K562 (cell line): ENCODE measurements around the gene MOG. TPM values are rescaled to one million over a fixed set of nuclear protein-coding genes. Genes with fewer than 3 reads are reported as not detected.

ENCODE experiments used
- BCL6 ChIP-seq: fragments of 250-450 bp; sonication (Bioruptor Pico); IDR thresholded peaks from 2 replicates; pipeline ENCODE4 v1.4.0; 2020
- C11orf30 ChIP-seq: fragments of 450-650 bp; IDR thresholded peaks from 2 replicates; pipeline ENCODE4 v1.6.1; 2016; ENCODE audit warnings: low read depth, mild to moderate bottlenecking
- CEBPG ChIP-seq, 3 experiments: fragments of 200-800 bp in 1 of 3; sonication (Bioruptor generic) in 1 of 3; sonication (generic) in 1 of 3; formaldehyde crosslinking in 1 of 3; IDR thresholded peaks in 2 of 3; conservative IDR thresholded peaks in 1 of 3; 2 replicates each; pipeline versions ENCODE4 v1.6.1 to v1.8.0; 2016 to 2022; ENCODE audit warnings: missing compliant biosample characterization in 2 of 3, missing genetic modification characterization in 2 of 3, mild to moderate bottlenecking in 1 of 3, missing genetic modification reagents in 1 of 3
- DLX4 ChIP-seq: fragments of 250-450 bp; sonication (Bioruptor Pico); IDR thresholded peaks from 2 replicates; pipeline ENCODE4 v1.6.1; 2021; ENCODE audit warnings: mild to moderate bottlenecking
- EHMT2 ChIP-seq: fragments of 450-650 bp; IDR thresholded peaks from 2 replicates; pipeline ENCODE4 v1.6.1; 2018; ENCODE audit warnings: antibody characterized with exemption
- MAZ ChIP-seq, 2 experiments: fragments of 450-650 bp in 1 of 2; sonication (generic) in 1 of 2; formaldehyde crosslinking; IDR thresholded peaks in 1 of 2; conservative IDR thresholded peaks in 1 of 2; 2 replicates each; pipeline versions ENCODE4 v1.4.0 to v1.5.0; 2020; ENCODE audit warnings: mild to moderate bottlenecking in 1 of 2, missing genetic modification reagents in 1 of 2
- NCOA2 ChIP-seq, 2 experiments: fragments of 450-650 bp; IDR thresholded peaks; 2 replicates each; pipeline ENCODE4 v1.6.1; 2018; ENCODE audit warnings: mild to moderate bottlenecking in 2 of 2, moderate library complexity in 1 of 2; ENCODE audit not compliant: partially characterized antibody in 2 of 2
- NCOR1 ChIP-seq: fragments of 450-650 bp; IDR thresholded peaks from 2 replicates; pipeline ENCODE4 v1.6.1; 2016; ENCODE audit warnings: mild to moderate bottlenecking, moderate library complexity
- NONO ChIP-seq, 2 experiments: fragments of 200-400 bp in 1 of 2; fragments of 450-650 bp in 1 of 2; formaldehyde crosslinking in 1 of 2; IDR thresholded peaks; 2 replicates each; pipeline ENCODE4 v1.6.1; 2017; ENCODE audit warnings: low read depth in 2 of 2, mild to moderate bottlenecking in 2 of 2, moderate library complexity in 2 of 2, low read length in 1 of 2
- POLR2G ChIP-seq: fragments of 200-400 bp; formaldehyde crosslinking; IDR thresholded peaks from 2 replicates; pipeline ENCODE4 v1.6.1; 2017; ENCODE audit warnings: low read depth, mild to moderate bottlenecking, antibody characterized with exemption, low read length, moderate library complexity
- PRMT5 ChIP-seq: sonication (generic); formaldehyde crosslinking; IDR thresholded peaks from 2 replicates; pipeline ENCODE4 v1.5.0; 2020; ENCODE audit warnings: missing genetic modification reagents
- RNF2 ChIP-seq: sonication (generic); IDR thresholded peaks from 2 replicates; pipeline ENCODE4 v1.6.1; 2016
- TCF3 ChIP-seq: sonication (generic); formaldehyde crosslinking; IDR thresholded peaks from 2 replicates; pipeline ENCODE4 v1.4.0; 2020; ENCODE audit warnings: mild to moderate bottlenecking, missing genetic modification reagents
- TGIF2 ChIP-seq: sonication (generic); formaldehyde crosslinking; IDR thresholded peaks from 2 replicates; pipeline ENCODE4 v1.8.1; 2022; ENCODE audit warnings: mild to moderate bottlenecking, missing genetic modification reagents, moderate library complexity
- TOE1 ChIP-seq, 2 experiments: fragments of 450-650 bp in 1 of 2; sonication (generic) in 1 of 2; formaldehyde crosslinking in 1 of 2; IDR thresholded peaks; 2 replicates each; pipeline versions ENCODE4 v1.7.1 to v1.8.0; 2016 to 2022; ENCODE audit warnings: borderline replicate concordance in 2 of 2, mild to moderate bottlenecking in 2 of 2, antibody characterized with exemption in 1 of 2, inconsistent platforms in 1 of 2, low read depth in 1 of 2, missing genetic modification reagents in 1 of 2, moderate library complexity in 1 of 2
- ZBTB1 ChIP-seq: sonication (generic); formaldehyde crosslinking; IDR thresholded peaks from 2 replicates; pipeline ENCODE4 v1.8.1; 2023; ENCODE audit warnings: missing genetic modification reagents, low read depth, mild to moderate bottlenecking, borderline replicate concordance
- ZEB2 ChIP-seq: fragments of 450-650 bp; IDR thresholded peaks from 2 replicates; pipeline ENCODE4 v1.6.1; 2016
- ZNF239 ChIP-seq: fragments of 250-450 bp; sonication (Bioruptor Pico); IDR thresholded peaks from 2 replicates; pipeline ENCODE4 v1.4.0; 2020; ENCODE audit warnings: mild to moderate bottlenecking
- ZNF780A ChIP-seq: fragments of 250-450 bp; sonication (Bioruptor Pico); IDR thresholded peaks from 2 replicates; pipeline ENCODE4 v1.5.0; 2021; ENCODE audit warnings: mild to moderate bottlenecking
- polyA plus RNA-seq, 8 experiments: library from polyadenylated mRNA; depleted of rRNA in 4 of 8; stranded (reverse) in 5 of 8; unstranded in 3 of 8; fragments of >200 nt; fragmentation: Nextera tagmentation in 2 of 8; fragmentation: Illumina TruSeq in 1 of 8; extraction: Ambion mirVana in 2 of 8; extraction: Trizol in 1 of 8; gene quantifications; 2 replicates each; pipeline versions ENCODE4 v1.2.1 to v1.2.3, GENCODE V29; 2011 to 2014; ENCODE audit warnings: inconsistent platforms in 1 of 8, missing spikeins in 1 of 8
- total RNA-seq, 7 experiments: library from RNA; depleted of rRNA in 6 of 7; stranded (reverse); fragments of >200 nt in 6 of 7; fragmentation: Illumina TruSeq in 2 of 7; extraction: Trizol in 2 of 7; gene quantifications; 2 replicates each; pipeline versions ENCODE4 v1.2.1 to v1.2.3, GENCODE V29; 2011 to 2021; ENCODE audit warnings: low replicate concordance in 1 of 7
- TF ChIP-seq, protein P1 (sequence below): sonication (generic); formaldehyde crosslinking; IDR thresholded peaks from 2 replicates; pipeline ENCODE4 v1.4.0; 2020; ENCODE audit warnings: mild to moderate bottlenecking, missing genetic modification reagents
- TF ChIP-seq, protein P2 (sequence below): fragments of 250-450 bp; sonication (Bioruptor Pico); IDR thresholded peaks from 2 replicates; pipeline ENCODE4 v1.5.0; 2022; ENCODE audit warnings: mild to moderate bottlenecking
- TF ChIP-seq, protein P3 (sequence below): sonication (generic); formaldehyde crosslinking; IDR thresholded peaks from 2 replicates; pipeline ENCODE4 v1.8.0; 2022; ENCODE audit warnings: mild to moderate bottlenecking, missing genetic modification reagents, borderline replicate concordance

Gene MOG
- total and polyA plus RNA-seq, 9 of the 15 experiments (the other 6 are each of a cell fraction or from before 2014, with no cell fraction given) = not detected

- TF ChIP-seq PRMT5 (no peak), ZNF239 (CRISPR knock-in tag) (no peak), CEBPG (CRISPR knock-in tag; IDR thresholded peaks at IDR 0.05) (no peak), CEBPG (tag; conservative IDR thresholded peaks at IDR 0.05 in 1 of 2, IDR thresholded peaks at IDR 0.05 in 1 of 2) (no peak), EHMT2 (peak; percentile 21; the same call in 1 of the 2 replicates), ZEB2 (peak; percentile 60), POLR2G (peak; percentile 69), NCOR1 (no peak), C11orf30 (peak; percentile 95), MAZ (CRISPR knock-in tag; conservative IDR thresholded peaks at IDR 0.05 in 1 of 2, IDR thresholded peaks at IDR 0.05 in 1 of 2) (peak; percentile 52 to 80), DLX4 (no peak), TCF3 (CRISPR knock-in tag) (no peak; the same call in 1 of the 2 replicates), NONO (IDR thresholded peaks at IDR 0.05; ENCODE audit: low read depth in 2 of 2, low read length in 1 of 2) (no peak), TOE1 (IDR thresholded peaks at IDR 0.05; ENCODE audit: borderline replicate concordance) (no peak), TOE1 (CRISPR knock-in tag; IDR thresholded peaks at IDR 0.05; ENCODE audit: borderline replicate concordance, low read depth) (no peak), BCL6 (CRISPR knock-in tag) (no peak), ZBTB1 (CRISPR knock-in tag) (no peak), NCOA2 (IDR thresholded peaks at IDR 0.05; ENCODE audit: partially characterized antibody in 2 of 2) (no peak), TGIF2 (CRISPR knock-in tag) (no peak), RNF2 (no peak), ZNF780A (CRISPR knock-in tag) (no peak)
- TF ChIP-seq, protein P1, sequence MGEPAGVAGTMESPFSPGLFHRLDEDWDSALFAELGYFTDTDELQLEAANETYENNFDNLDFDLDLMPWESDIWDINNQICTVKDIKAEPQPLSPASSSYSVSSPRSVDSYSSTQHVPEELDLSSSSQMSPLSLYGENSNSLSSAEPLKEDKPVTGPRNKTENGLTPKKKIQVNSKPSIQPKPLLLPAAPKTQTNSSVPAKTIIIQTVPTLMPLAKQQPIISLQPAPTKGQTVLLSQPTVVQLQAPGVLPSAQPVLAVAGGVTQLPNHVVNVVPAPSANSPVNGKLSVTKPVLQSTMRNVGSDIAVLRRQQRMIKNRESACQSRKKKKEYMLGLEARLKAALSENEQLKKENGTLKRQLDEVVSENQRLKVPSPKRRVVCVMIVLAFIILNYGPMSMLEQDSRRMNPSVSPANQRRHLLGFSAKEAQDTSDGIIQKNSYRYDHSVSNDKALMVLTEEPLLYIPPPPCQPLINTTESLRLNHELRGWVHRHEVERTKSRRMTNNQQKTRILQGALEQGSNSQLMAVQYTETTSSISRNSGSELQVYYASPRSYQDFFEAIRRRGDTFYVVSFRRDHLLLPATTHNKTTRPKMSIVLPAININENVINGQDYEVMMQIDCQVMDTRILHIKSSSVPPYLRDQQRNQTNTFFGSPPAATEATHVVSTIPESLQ (CRISPR knock-in tag) = no peak
- TF ChIP-seq, protein P2, sequence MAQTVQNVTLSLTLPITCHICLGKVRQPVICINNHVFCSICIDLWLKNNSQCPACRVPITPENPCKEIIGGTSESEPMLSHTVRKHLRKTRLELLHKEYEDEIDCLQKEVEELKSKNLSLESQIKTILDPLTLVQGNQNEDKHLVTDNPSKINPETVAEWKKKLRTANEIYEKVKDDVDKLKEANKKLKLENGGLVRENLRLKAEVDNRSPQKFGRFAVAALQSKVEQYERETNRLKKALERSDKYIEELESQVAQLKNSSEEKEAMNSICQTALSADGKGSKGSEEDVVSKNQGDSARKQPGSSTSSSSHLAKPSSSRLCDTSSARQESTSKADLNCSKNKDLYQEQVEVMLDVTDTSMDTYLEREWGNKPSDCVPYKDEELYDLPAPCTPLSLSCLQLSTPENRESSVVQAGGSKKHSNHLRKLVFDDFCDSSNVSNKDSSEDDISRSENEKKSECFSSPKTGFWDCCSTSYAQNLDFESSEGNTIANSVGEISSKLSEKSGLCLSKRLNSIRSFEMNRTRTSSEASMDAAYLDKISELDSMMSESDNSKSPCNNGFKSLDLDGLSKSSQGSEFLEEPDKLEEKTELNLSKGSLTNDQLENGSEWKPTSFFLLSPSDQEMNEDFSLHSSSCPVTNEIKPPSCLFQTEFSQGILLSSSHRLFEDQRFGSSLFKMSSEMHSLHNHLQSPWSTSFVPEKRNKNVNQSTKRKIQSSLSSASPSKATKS (CRISPR knock-in tag) = no peak
- TF ChIP-seq, protein P3, sequence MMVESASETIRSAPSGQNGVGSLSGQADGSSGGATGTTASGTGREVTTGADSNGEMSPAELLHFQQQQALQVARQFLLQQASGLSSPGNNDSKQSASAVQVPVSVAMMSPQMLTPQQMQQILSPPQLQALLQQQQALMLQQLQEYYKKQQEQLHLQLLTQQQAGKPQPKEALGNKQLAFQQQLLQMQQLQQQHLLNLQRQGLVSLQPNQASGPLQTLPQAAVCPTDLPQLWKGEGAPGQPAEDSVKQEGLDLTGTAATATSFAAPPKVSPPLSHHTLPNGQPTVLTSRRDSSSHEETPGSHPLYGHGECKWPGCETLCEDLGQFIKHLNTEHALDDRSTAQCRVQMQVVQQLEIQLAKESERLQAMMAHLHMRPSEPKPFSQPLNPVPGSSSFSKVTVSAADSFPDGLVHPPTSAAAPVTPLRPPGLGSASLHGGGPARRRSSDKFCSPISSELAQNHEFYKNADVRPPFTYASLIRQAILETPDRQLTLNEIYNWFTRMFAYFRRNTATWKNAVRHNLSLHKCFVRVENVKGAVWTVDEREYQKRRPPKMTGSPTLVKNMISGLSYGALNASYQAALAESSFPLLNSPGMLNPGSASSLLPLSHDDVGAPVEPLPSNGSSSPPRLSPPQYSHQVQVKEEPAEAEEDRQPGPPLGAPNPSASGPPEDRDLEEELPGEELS = 0 out of 2 replicates have a peak, but pooled peaks have one; percentile 11
Measured at GRCh38 chr6:29631209-29631810, 25.6 kb upstream of the MOG start (continued).
